SK-N-SH treated with all-trans-retinoic acid at 6 μM for 48 hours (cell line): Measurements from ENCODE around the gene PIN4.
"Not testable (repeated sequence)": the region's sequence is repeated elsewhere in the genome, so short reads cannot be mapped to it uniquely, and the experiment has no call there.

ENCODE experiments used
- ATAC-seq: fragments of 200-7000 bp; cut with Tn5 transposase; 3 replicates; pipeline ENCODE4 v1.9.1; 2020; ENCODE audit warnings: mild to moderate bottlenecking, moderate library complexity
- ARNTL ChIP-seq: fragments of 450-650 bp; formaldehyde crosslinking; IDR thresholded peaks from 2 replicates; pipeline ENCODE4 v1.5.0; 2020; ENCODE audit warnings: low read depth, mild to moderate bottlenecking, moderate library complexity, borderline replicate concordance
- CREB5 ChIP-seq: fragments of 250-450 bp; sonication (Bioruptor Pico); IDR thresholded peaks from 2 replicates; pipeline ENCODE4 v1.5.1; 2020; ENCODE audit warnings: low read depth, mild to moderate bottlenecking, moderate library complexity
- CSDC2 ChIP-seq: fragments of 250-450 bp; sonication (Bioruptor Pico); IDR thresholded peaks from 2 replicates; pipeline ENCODE4 v1.5.0; 2020; ENCODE audit warnings: mild to moderate bottlenecking, moderate library complexity
- ESRRG ChIP-seq: fragments of 250-450 bp; sonication (Bioruptor Pico); IDR thresholded peaks from 2 replicates; pipeline ENCODE4 v1.6.1; 2021; ENCODE audit warnings: mild to moderate bottlenecking
- ISL1 ChIP-seq: fragments of 250-450 bp; sonication (Bioruptor Pico); IDR thresholded peaks from 2 replicates; pipeline ENCODE4 v2.1.2; 2022; ENCODE audit warnings: mild to moderate bottlenecking, moderate library complexity
- OSR1 ChIP-seq: fragments of 250-450 bp; sonication (Bioruptor Pico); IDR thresholded peaks from 2 replicates; pipeline ENCODE4 v1.8.0; 2022; ENCODE audit warnings: moderate library complexity, mild to moderate bottlenecking, inconsistent platforms
- PPARA ChIP-seq: fragments of 250-450 bp; sonication (Bioruptor Pico); IDR thresholded peaks from 2 replicates; pipeline ENCODE4 v1.5.0; 2020; ENCODE audit warnings: mild to moderate bottlenecking, borderline replicate concordance
- TCF4 ChIP-seq: fragments of 250-450 bp; sonication (Bioruptor Pico); IDR thresholded peaks from 2 replicates; pipeline ENCODE4 v1.8.0; 2021; ENCODE audit warnings: mild to moderate bottlenecking, moderate library complexity, borderline replicate concordance
- TOX ChIP-seq: fragments of 250-450 bp; sonication (Bioruptor Pico); IDR thresholded peaks from 2 replicates; pipeline ENCODE4 v1.8.0; 2021; ENCODE audit warnings: mild to moderate bottlenecking, moderate library complexity, borderline replicate concordance
- TSHZ2 ChIP-seq: fragments of 250-450 bp; sonication (Bioruptor Pico); IDR thresholded peaks from 2 replicates; pipeline ENCODE4 v1.5.0; 2020; ENCODE audit warnings: mild to moderate bottlenecking, moderate library complexity
- ZC3H10 ChIP-seq: fragments of 250-450 bp; sonication (Bioruptor Pico); IDR thresholded peaks from 2 replicates; pipeline ENCODE4 v1.5.1; 2021; ENCODE audit warnings: mild to moderate bottlenecking, moderate library complexity
- ZFP3 ChIP-seq: fragments of 250-450 bp; sonication (Bioruptor Pico); IDR thresholded peaks from 2 replicates; pipeline ENCODE4 v1.5.0; 2020; ENCODE audit warnings: mild to moderate bottlenecking, moderate library complexity
- ZFP30 ChIP-seq: fragments of 450-650 bp; formaldehyde crosslinking; IDR thresholded peaks from 2 replicates; pipeline ENCODE4 v1.5.0; 2022; ENCODE audit warnings: mild to moderate bottlenecking, moderate library complexity
- ZNF565 ChIP-seq: fragments of 450-650 bp; formaldehyde crosslinking; conservative IDR thresholded peaks from 2 replicates; pipeline ENCODE4 v1.5.0; 2020; ENCODE audit warnings: low read depth, mild to moderate bottlenecking, moderate library complexity
- ZNF70 ChIP-seq: fragments of 450-650 bp; formaldehyde crosslinking; IDR thresholded peaks from 2 replicates; pipeline ENCODE4 v1.5.0; 2020; ENCODE audit warnings: mild to moderate bottlenecking, moderate library complexity
- ZNF8 ChIP-seq: fragments of 450-650 bp; formaldehyde crosslinking; IDR thresholded peaks from 2 replicates; pipeline ENCODE4 v1.5.0; 2020; ENCODE audit warnings: mild to moderate bottlenecking, moderate library complexity
- TF ChIP-seq, protein P1 (sequence below): fragments of 250-450 bp; sonication (Bioruptor Pico); IDR thresholded peaks from 2 replicates; pipeline ENCODE4 v1.5.1; 2021; ENCODE audit warnings: mild to moderate bottlenecking, moderate library complexity
- TF ChIP-seq, protein P2 (sequence below): fragments of 250-450 bp; sonication (Bioruptor Pico); IDR thresholded peaks from 2 replicates; pipeline ENCODE4 v1.8.0; 2021; ENCODE audit warnings: low read depth, mild to moderate bottlenecking, moderate library complexity, borderline replicate concordance

PIN4 gene

DNA sequence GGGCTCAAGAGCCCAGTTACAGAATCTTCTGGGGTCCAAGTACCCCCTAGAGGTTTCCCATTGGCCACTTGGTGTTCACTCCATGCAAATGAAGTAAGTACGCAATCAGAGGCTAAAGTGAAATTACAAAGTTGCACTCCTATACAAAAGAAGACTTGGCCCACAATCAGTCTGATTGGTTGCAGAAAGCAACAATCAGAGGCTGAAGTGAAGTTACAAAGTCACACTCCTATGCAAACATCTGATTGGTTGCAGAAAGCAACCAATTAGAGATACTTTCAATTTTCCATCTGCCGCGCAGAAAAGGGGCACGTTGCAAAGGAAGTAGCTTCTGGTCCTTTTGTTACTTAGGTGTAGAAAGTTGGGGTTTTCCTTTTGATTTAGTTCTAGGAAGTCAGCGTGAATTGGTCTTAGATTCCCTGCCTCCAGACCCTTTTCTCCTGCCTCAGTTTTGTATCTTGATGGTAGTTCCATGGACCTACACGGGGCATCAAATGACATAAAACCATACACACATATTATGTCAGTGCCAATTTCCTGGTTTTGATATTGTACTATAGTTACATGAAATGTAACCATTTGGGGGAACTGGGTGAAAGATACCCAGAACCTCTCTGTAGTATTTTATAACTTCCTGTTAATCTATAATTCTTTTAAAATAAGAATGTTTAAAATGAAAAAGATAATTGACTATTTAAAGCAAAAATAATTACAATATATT, 12.4 kb upstream of the PIN4 start:
- no peak for TF ChIP-seq TSHZ2
- no peak for TF ChIP-seq ZNF8 (CRISPR knock-in tag)
- no peak for TF ChIP-seq ARNTL
- TF ChIP-seq ZC3H10, result no peak
- no peak for TF ChIP-seq CSDC2 (CRISPR knock-in tag)
- no peak for TF ChIP-seq ISL1 (CRISPR knock-in tag)
- no peak for TF ChIP-seq CREB5 (CRISPR knock-in tag)
- ATAC-seq, result peak; percentile 83

- not testable (repeated sequence) for ATAC-seq
These were observed 5.3 kb upstream of the PIN4 start for GRCh38 chrX:72176289-72176688.

GRCh38 chrX:72176981-72177380, 4.6 kb upstream of the PIN4 start:
- ATAC-seq, result no peak
- TF ChIP-seq ZFP3 (CRISPR knock-in tag), result no peak

DNA sequence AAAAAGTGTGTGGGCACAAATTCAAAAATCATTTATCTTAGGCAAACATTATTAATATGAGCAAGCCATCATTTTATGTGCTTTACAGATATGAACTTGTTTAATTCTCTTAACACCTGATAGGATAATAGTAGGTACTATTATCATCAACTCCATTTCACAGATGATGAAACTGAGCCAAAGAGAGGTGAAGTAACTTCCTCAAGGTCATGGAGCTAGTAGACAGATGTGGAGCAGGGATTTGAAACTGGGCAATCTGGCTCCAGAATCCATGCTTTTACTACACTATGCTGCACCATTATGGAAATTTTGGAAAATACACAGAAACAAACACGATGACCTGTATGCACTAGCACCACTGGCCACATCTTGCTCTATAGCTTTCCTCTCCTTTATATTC, 1.0 kb upstream of the PIN4 start:
- TF ChIP-seq ZC3H10, result no peak
- no peak for TF ChIP-seq TCF4 (CRISPR knock-in tag)
- TF ChIP-seq ZFP30 (CRISPR knock-in tag), result no peak
- TF ChIP-seq ESRRG (CRISPR knock-in tag), result no peak
- TF ChIP-seq ZNF565 (CRISPR knock-in tag), result no peak
- ATAC-seq, result no peak; the same call in 2 of the 3 replicates

GRCh38 chrX:72182924-72183323, 1.4 kb downstream of the PIN4 start:
- ATAC-seq, result no peak
- no peak for TF ChIP-seq ZNF70 (CRISPR knock-in tag)
- TF ChIP-seq, protein P1, sequence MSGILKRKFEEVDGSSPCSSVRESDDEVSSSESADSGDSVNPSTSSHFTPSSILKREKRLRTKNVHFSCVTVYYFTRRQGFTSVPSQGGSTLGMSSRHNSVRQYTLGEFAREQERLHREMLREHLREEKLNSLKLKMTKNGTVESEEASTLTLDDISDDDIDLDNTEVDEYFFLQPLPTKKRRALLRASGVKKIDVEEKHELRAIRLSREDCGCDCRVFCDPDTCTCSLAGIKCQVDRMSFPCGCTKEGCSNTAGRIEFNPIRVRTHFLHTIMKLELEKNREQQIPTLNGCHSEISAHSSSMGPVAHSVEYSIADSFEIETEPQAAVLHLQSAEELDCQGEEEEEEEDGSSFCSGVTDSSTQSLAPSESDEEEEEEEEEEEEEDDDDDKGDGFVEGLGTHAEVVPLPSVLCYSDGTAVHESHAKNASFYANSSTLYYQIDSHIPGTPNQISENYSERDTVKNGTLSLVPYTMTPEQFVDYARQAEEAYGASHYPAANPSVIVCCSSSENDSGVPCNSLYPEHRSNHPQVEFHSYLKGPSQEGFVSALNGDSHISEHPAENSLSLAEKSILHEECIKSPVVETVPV (CRISPR knock-in tag), result no peak
- TF ChIP-seq TSHZ2, result no peak
- no peak for TF ChIP-seq CSDC2 (CRISPR knock-in tag)
- no peak for TF ChIP-seq OSR1 (CRISPR knock-in tag)
- TF ChIP-seq PPARA (CRISPR knock-in tag), result no peak
- TF ChIP-seq, protein P2, sequence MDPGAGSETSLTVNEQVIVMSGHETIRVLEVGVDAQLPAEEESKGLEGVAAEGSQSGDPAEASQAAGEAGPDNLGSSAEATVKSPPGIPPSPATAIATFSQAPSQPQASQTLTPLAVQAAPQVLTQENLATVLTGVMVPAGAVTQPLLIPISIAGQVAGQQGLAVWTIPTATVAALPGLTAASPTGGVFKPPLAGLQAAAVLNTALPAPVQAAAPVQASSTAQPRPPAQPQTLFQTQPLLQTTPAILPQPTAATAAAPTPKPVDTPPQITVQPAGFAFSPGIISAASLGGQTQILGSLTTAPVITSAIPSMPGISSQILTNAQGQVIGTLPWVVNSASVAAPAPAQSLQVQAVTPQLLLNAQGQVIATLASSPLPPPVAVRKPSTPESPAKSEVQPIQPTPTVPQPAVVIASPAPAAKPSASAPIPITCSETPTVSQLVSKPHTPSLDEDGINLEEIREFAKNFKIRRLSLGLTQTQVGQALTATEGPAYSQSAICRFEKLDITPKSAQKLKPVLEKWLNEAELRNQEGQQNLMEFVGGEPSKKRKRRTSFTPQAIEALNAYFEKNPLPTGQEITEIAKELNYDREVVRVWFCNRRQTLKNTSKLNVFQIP (CRISPR knock-in tag), result no peak
- no peak for TF ChIP-seq TOX (CRISPR knock-in tag)
- TF ChIP-seq ISL1 (CRISPR knock-in tag), result no peak
